Right atrium auricular region (tissue), 2 donors: ENCODE measurements around the gene ERBB4. TPM values are rescaled to one million over a fixed set of nuclear protein-coding genes. Genes with fewer than 3 reads are reported as not detected.

ENCODE experiments used
- DNase-seq: peaks from one replicate; pipeline ENCODE4 v3.0.0-alpha.2; 2019; ENCODE audit warnings: low spot score
- H3K27ac ChIP-seq, 2 donors: fragments of 200-600 bp; sonication (generic); 1 replicate in 1 of 2; 2 replicates in 1 of 2; pipeline ENCODE4 v1.5.1; 2016 to 2019
- H3K27me3 ChIP-seq, 2 donors: fragments of 200-600 bp; sonication (generic); one replicate each; pipeline versions ENCODE4 v1.5.1 to v1.6.0; 2017 to 2019
- H3K36me3 ChIP-seq: fragments of 200-600 bp; sonication (generic); one replicate; pipeline ENCODE4 v1.5.1; 2016
- H3K4me1 ChIP-seq, 2 donors: fragments of 200-600 bp; sonication (generic); one replicate each; pipeline versions ENCODE4 v1.5.1 to v1.6.0; 2017 to 2019
- H3K4me3 ChIP-seq, 2 donors: fragments of 200-600 bp; sonication (generic); 1 replicate in 1 of 2; 2 replicates in 1 of 2; pipeline ENCODE4 v1.5.1; 2017 to 2019; ENCODE audit warnings: mild to moderate bottlenecking in 1 of 2, moderate library complexity in 1 of 2
- H3K9me3 ChIP-seq, 2 donors: fragments of 200-600 bp; sonication (generic); one replicate each; pipeline ENCODE4 v1.5.1; 2019
- total RNA-seq, 2 donors: library from RNA; depleted of rRNA; stranded (reverse); fragments of >200 nt; gene quantifications; one replicate each; pipeline ENCODE4 v1.1.0, GENCODE V29; 2016
- TF ChIP-seq, protein P1 (sequence below), 2 donors: fragments of 200-600 bp; sonication (generic); IDR thresholded peaks; one replicate each; pipeline ENCODE4 v1.5.1; 2019; ENCODE audit warnings: antibody characterized with exemption in 2 of 2

ERBB4 gene
- total RNA-seq: 10 to 100 TPM; 12.4 to 22.4 TPM

DNA sequence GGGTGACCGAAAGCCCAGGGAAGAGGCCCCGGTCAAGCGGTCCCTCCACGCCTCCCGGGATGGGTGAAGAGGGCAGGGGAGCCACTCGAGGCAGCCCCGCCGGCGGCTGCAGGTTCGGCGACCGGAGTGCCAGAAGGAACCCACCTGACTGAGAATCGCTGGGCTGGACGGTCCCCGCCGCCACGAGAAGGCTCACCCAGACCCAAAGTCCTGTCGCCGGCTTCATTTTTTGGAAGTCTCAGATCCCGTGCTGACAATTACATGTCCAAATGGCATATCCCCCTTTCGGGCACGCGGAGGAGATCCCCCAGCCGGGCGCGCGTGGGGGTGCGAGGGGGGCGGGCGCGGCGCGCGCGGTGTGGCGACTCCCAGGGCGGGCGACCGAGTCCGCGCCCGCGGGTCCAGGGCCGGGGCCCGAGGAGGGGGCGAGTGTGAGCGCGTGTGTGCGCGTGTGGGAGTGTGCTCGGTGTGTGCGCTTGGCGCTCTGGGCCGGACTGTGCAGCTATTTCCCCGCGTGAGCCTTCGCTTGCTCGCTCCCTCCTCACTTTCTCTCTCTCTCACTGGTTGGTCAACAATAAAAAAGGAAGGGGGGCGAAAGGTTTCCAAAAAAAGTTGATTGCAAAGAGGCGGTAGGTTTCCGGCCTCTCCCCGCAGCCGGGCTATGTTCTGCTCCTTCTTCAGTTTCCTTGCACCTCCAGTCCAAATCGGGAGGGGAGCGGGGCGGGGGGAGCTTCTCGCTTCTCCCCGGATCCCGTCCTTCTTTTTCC lies at the start of gene ERBB4:
Gene ERBB4 (minus strand): TSS at position 498 of the 767 bp plus-strand sequence. CDS start 272 bp downstream, at position 226.
- peak within 1 kb of the TSS; percentile 63 to 66 for H3K4me3 ChIP-seq
- peak within 1 kb of the TSS; percentile 81 to 83 for H3K27ac ChIP-seq
- TF ChIP-seq, protein P1, sequence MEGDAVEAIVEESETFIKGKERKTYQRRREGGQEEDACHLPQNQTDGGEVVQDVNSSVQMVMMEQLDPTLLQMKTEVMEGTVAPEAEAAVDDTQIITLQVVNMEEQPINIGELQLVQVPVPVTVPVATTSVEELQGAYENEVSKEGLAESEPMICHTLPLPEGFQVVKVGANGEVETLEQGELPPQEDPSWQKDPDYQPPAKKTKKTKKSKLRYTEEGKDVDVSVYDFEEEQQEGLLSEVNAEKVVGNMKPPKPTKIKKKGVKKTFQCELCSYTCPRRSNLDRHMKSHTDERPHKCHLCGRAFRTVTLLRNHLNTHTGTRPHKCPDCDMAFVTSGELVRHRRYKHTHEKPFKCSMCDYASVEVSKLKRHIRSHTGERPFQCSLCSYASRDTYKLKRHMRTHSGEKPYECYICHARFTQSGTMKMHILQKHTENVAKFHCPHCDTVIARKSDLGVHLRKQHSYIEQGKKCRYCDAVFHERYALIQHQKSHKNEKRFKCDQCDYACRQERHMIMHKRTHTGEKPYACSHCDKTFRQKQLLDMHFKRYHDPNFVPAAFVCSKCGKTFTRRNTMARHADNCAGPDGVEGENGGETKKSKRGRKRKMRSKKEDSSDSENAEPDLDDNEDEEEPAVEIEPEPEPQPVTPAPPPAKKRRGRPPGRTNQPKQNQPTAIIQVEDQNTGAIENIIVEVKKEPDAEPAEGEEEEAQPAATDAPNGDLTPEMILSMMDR (IDR thresholded peaks at IDR 0.05): no peak
- H3K36me3 ChIP-seq: no peaks in the 10 kb centered on the region
- no peaks in the 10 kb centered on the region for H3K27me3 ChIP-seq
- H3K9me3 ChIP-seq: no peaks in the 10 kb centered on the region
- DNase-seq: no peak
- H3K4me1 ChIP-seq: peaks cover 0 to 36% of the 10 kb centered on the region in 2 donors

DNA sequence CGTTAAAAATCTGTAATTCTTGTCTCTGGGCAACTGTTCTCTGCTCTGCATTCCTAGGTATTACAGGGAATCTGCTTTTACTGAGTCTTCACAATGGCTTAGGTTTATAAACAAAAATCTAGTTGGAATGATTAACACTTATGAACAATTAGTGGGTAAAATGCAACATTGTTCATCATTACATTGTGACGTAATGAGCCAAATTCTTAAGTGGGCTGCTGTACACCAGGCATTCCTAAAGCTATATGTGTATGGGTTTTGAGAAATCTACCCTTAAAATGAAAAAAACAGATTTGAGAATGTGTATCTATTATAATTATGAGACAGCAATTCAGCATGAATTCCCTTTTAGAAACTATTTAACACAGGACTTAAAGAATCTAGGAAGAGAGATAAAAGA lies 41.5 kb upstream of the ERBB4 start:
- no peaks in the 10 kb centered on the region for H3K36me3 ChIP-seq
- H3K4me1 ChIP-seq: no peaks in the 10 kb centered on the region
- DNase-seq: no peak
- no peak overlapping the region for H3K4me3 ChIP-seq
- H3K27me3 ChIP-seq: no peaks in the 10 kb centered on the region
- H3K9me3 ChIP-seq: peaks cover 0 to 4% of the 10 kb centered on the region in 2 donors
- no peak overlapping the region for H3K27ac ChIP-seq
- TF ChIP-seq, protein P1 (IDR thresholded peaks at IDR 0.05): no peak

DNA sequence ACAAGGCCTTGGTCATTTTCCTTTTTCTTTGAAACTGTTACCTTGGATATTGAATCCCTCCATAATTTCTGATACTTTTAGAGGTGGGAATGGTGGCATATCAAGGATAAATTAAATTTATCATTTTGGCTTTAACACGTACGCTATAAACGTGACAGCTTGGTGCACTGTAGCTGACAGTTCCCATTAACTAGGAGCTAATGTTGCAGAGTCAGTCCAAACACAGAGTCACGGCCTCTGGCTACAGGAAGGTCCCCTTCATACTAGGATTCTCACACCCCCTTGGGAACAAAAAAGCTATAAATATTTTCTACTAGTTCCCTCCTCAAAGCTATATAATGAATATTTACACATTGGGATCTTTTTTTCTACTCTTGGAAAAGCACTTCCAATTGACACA lies 17.7 kb upstream of the ERBB4 start:
- no peaks in the 10 kb centered on the region for H3K4me1 ChIP-seq
- H3K36me3 ChIP-seq: no peaks in the 10 kb centered on the region
- TF ChIP-seq, protein P1 (IDR thresholded peaks at IDR 0.05): no peak
- no peak overlapping the region for H3K4me3 ChIP-seq
- H3K27me3 ChIP-seq: no peaks in the 10 kb centered on the region
- no peak overlapping the region for H3K27ac ChIP-seq
- no peak for DNase-seq
- no peaks in the 10 kb centered on the region for H3K9me3 ChIP-seq

DNA sequence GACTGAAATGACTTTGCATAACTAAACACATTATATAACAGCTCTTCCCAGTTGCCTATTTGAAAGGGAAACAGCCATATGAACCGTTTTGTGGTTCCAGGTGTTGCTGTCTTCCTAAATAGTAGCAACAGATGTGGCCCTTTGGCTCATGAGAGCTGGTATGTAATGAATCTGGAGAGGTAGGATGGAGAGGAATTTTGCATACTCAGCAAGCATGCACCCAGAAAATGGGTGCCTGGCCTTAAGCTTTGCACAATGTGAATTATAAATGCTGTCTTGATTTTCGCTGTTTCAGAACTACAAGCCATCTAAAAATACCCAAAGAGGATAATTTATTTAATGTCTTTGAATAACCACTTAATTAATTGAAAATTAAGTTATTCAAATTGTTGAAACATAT lies 15.6 kb upstream of the ERBB4 start:
- DNase-seq: no peak
- no peaks in the 10 kb centered on the region for H3K4me1 ChIP-seq
- H3K27me3 ChIP-seq: no peaks in the 10 kb centered on the region
- TF ChIP-seq, protein P1 (IDR thresholded peaks at IDR 0.05): no peak
- H3K36me3 ChIP-seq: no peaks in the 10 kb centered on the region
- H3K4me3 ChIP-seq: no peak overlapping the region
- H3K27ac ChIP-seq: no peak overlapping the region
- H3K9me3 ChIP-seq: no peaks in the 10 kb centered on the region

DNA sequence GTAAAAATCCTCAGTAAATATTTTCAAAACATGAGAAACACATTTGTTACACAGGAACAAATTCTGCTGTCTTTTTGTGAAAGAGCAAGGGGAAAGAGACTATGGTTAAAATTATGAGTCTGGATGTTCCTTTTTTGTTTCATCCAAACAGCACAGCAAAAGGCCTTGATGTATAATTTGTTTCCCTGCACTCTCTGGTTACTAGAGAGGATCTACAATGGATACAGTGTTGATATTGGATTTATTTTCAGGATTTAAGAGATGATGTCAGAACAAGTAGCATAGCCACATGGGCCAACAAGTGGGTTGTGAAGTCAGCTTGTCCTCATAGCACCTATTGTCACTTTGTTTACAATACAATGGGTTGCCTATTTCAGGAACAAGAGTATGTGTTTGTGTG lies 11.3 kb upstream of the ERBB4 start:
- H3K27me3 ChIP-seq: no peaks in the 10 kb centered on the region
- H3K4me3 ChIP-seq: no peak overlapping the region
- TF ChIP-seq, protein P1 (IDR thresholded peaks at IDR 0.05): no peak
- DNase-seq: no peak
- no peaks in the 10 kb centered on the region for H3K36me3 ChIP-seq
- no peaks in the 10 kb centered on the region for H3K4me1 ChIP-seq
- no peak overlapping the region for H3K27ac ChIP-seq
- H3K9me3 ChIP-seq: no peaks in the 10 kb centered on the region

DNA sequence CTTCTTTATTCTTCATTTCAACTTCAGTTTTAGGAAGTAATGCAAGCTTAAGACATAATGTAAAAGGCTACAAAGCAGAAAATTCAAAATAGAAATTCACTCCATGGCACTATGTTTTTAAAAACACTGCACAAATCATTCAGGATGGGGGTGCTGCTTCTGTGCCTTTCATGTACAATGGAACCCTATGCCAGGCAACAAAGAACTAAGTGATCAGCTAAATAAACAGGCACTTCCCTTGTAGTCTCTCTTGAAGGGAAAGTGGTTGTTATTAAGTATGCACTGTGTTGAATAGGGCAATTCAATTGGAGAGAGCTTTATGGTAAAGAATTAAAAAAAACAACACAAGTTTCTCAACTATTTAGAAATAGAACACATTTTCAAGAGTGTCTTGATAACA lies 10.9 kb upstream of the ERBB4 start:
- no peak for DNase-seq
- no peak overlapping the region for H3K27ac ChIP-seq
- H3K9me3 ChIP-seq: no peaks in the 10 kb centered on the region
- H3K27me3 ChIP-seq: no peaks in the 10 kb centered on the region
- no peaks in the 10 kb centered on the region for H3K4me1 ChIP-seq
- H3K4me3 ChIP-seq: no peak overlapping the region
- H3K36me3 ChIP-seq: no peaks in the 10 kb centered on the region
- TF ChIP-seq, protein P1 (IDR thresholded peaks at IDR 0.05): no peak
